Panc1 (cell line): ENCODE measurements around the gene ORC3. TPM values are rescaled to one million over a fixed set of nuclear protein-coding genes. Genes with fewer than 3 reads are reported as not detected.
"Not testable (repeated sequence)": the region's sequence is repeated elsewhere in the genome, so short reads cannot be mapped to it uniquely, and the experiment has no call there.

Source experiments
- ATAC-seq: fragments of 200-7000 bp; cut with Tn5 transposase; 2 replicates; pipeline ENCODE4 v1.9.1; 2020; ENCODE audit warnings: mild to moderate bottlenecking, moderate library complexity
- BruUV-seq: library from RNA; stranded (reverse); fragments of 400-500 nt; replicated peaks from 2 replicates; lab custom pipeline; 2021; lab: Mats Ljungman, UMichigan
- CTCF ChIA-PET: fragments of 300-600 bp; sonication (Branson Sonifier 250); formaldehyde crosslinking; loops from one replicate; lab custom pipeline; 2022; ENCODE audit warnings: antibody characterized with exemption; lab: Charles Lee
- POLR2A ChIA-PET: fragments of 300-600 bp; sonication (Branson Sonifier 250); formaldehyde crosslinking; loops from one replicate; lab custom pipeline; 2022; ENCODE audit warnings: antibody characterized with exemption; lab: Charles Lee
- DNase-seq: peaks from one replicate; pipeline ENCODE4 v3.0.0-alpha.2; 2010; ENCODE audit warnings: low read depth, low spot score
- H3K27ac ChIP-seq: 2 replicates; pipeline ENCODE4 v1.5.1; 2011; ENCODE audit warnings: mild to moderate bottlenecking, low read length, inconsistent platforms
- H3K27me3 ChIP-seq: fragments of 200-500 bp; sonication (Bioruptor generic); 2 replicates; pipeline ENCODE4 v1.6.0; 2014; ENCODE audit warnings: low read length, inconsistent platforms; ENCODE audit not compliant: control insufficient read depth, insufficient read depth
- H3K36me3 ChIP-seq: fragments of 200-500 bp; sonication (Bioruptor generic); 2 replicates; pipeline ENCODE4 v1.5.1; 2014; ENCODE audit warnings: inconsistent platforms, mild to moderate bottlenecking, low read length, moderate library complexity; ENCODE audit not compliant: control insufficient read depth, insufficient read depth
- H3K4me1 ChIP-seq: 2 replicates; pipeline ENCODE4 v1.5.1; 2011; ENCODE audit warnings: inconsistent platforms, mild to moderate bottlenecking, low read length, moderate library complexity; ENCODE audit not compliant: control insufficient read depth, insufficient read depth
- H3K4me3 ChIP-seq, 2 experiments: 2 replicates each; pipeline ENCODE4 v1.5.1; 2011 to 2012; ENCODE audit warnings: low read depth in 2 of 2, low read length in 2 of 2, mild to moderate bottlenecking in 2 of 2, inconsistent platforms in 1 of 2, moderate library complexity in 1 of 2
- H3K9me3 ChIP-seq: fragments of 200-500 bp; sonication (Bioruptor generic); 2 replicates; pipeline ENCODE4 v1.5.1; 2014; ENCODE audit warnings: low read depth, mild to moderate bottlenecking, inconsistent platforms, low read length, moderate library complexity; ENCODE audit not compliant: control insufficient read depth, insufficient read depth
- CTCF ChIP-seq: fragments of 450-650 bp; IDR thresholded peaks from 2 replicates; pipeline ENCODE4 v1.5.1; 2017; ENCODE audit warnings: mild to moderate bottlenecking
- POLR2AphosphoS5 ChIP-seq: IDR thresholded peaks from 2 replicates; pipeline ENCODE4 v1.6.1; 2012; ENCODE audit warnings: mild to moderate bottlenecking, low read depth, low read length, moderate library complexity
- SIN3A ChIP-seq: IDR thresholded peaks from 2 replicates; pipeline ENCODE4 v1.6.1; 2012; ENCODE audit warnings: low read depth, mild to moderate bottlenecking, low read length, moderate library complexity, borderline replicate concordance; ENCODE audit not compliant: insufficient read depth
- TCF7L2 ChIP-seq: IDR thresholded peaks from 2 replicates; pipeline ENCODE4 v1.6.1; 2011; ENCODE audit warnings: mild to moderate bottlenecking, low read depth, low read length, inconsistent platforms
- in situ Hi-C: cut with HindIII; loops from 2 replicates; pipeline ENCODE4 v1.10.0; 2016; ENCODE audit warnings: low sequenced_read_pairs, low pct_unique_long_range_greater_than_20kb
- intact Hi-C: fragments of 100-400 bp; cut with micrococcal nuclease; formaldehyde crosslinking; loops from one replicate; pipeline ENCODE4 v1.10.0; 2022; ENCODE audit not compliant: unreplicated experiment
- total RNA-seq: library from RNA; stranded (reverse); gene quantifications from one replicate; pipeline ENCODE4 v1.2.1, GENCODE V29; 2021; ENCODE audit not compliant: unreplicated experiment

Gene ORC3
- total RNA-seq, 1 experiment from 2014 or later, result 36.9 TPM

- ChIA-PET CTCF (no interaction called here), POLR2A (no interaction called here)
- H3K27ac ChIP-seq, result no peak overlapping the region
- H3K4me1 ChIP-seq, result peaks cover 17% of the 10 kb centered on the region
- H3K4me3 ChIP-seq, result no peak overlapping the region
- DNase-seq (no peak), ATAC-seq (no peak)
- H3K9me3 ChIP-seq, result no peaks in the 10 kb centered on the region
- no peaks in the 10 kb centered on the region; the same call in 1 of the 2 replicates for H3K36me3 ChIP-seq
- in situ Hi-C loops, result no loop called here
- TF ChIP-seq TCF7L2, result no peak
- no TSS peak for BruUV-seq
- intact Hi-C loops, result no loop called here
- no peaks in the 10 kb centered on the region for H3K27me3 ChIP-seq
Measured at GRCh38 chr6:87692086-87692485, 102.2 kb downstream of the ORC3 start.

- POLR2A ChIA-PET, result interaction anchor here (1.4 kb wide), 1 partner anchor 9 kb away, joined by 7 read pairs; no protein-coding TSS in a partner anchor
- ATAC-seq, H3K27me3 ChIP-seq, H3K4me3 ChIP-seq, BruUV-seq, H3K27ac ChIP-seq, H3K36me3 ChIP-seq, in situ Hi-C loops, CTCF ChIA-PET, DNase-seq, H3K9me3 ChIP-seq, intact Hi-C loops: not testable (repeated sequence)
- peaks cover 27% of the 10 kb centered on the region for H3K4me1 ChIP-seq
Measured at GRCh38 chr6:87696817-87697216, 106.9 kb downstream of the ORC3 start.

GRCh38 chr6:87697581-87698546, 107.9 kb downstream of the ORC3 start:
- Histone ChIP-seq H3K9me3 (no peaks in the 10 kb centered on the region), H3K4me3 (peak overlapping the region; percentile 77 to 89), H3K27ac (peak overlapping the region; percentile 20; the same call in 1 of the 2 replicates), H3K27me3 (no peaks in the 10 kb centered on the region), H3K4me1 (peaks cover 27% of the 10 kb centered on the region), H3K36me3 (no peaks in the 10 kb centered on the region; the same call in 1 of the 2 replicates)
- TF ChIP-seq TCF7L2 (no peak), SIN3A (no peak), POLR2AphosphoS5 (no peak), CTCF (no peak)
- no TSS peak for BruUV-seq
- in situ Hi-C loops (no loop called here), intact Hi-C loops (no loop called here)
- ChIA-PET CTCF (interaction anchor here (0.5 kb wide), 1 partner anchor 981 kb away, joined by 4 read pairs; no protein-coding TSS in a partner anchor), POLR2A (interaction anchor here (0.6 to 1.4 kb wide), 9 partner anchors 10 to 1031 kb away, joined by 3 to 9 read pairs (median 5); no protein-coding TSS in a partner anchor)
- ATAC-seq, result no peak
- no peak for DNase-seq
